Mesenchymal stem cell (in vitro differentiated cells and primary cell): ENCODE data around the gene PICK1.
"Not testable (repeated sequence)": the region's sequence is repeated elsewhere in the genome, so short reads cannot be mapped to it uniquely, and the experiment has no call there.

Experiments used
- DNase-seq: peaks from one replicate; pipeline ENCODE4 v3.0.0-alpha.2; 2013
- H2AFZ ChIP-seq: one replicate; pipeline ENCODE4 v1.6.1; 2013; ENCODE audit warnings: low read depth, mild to moderate bottlenecking, control low read depth, inconsistent platforms, low read length, moderate library complexity
- H2AK5ac ChIP-seq: 2 replicates; pipeline ENCODE4 v1.6.1; 2013; ENCODE audit warnings: low read length, moderate library complexity, mild to moderate bottlenecking, inconsistent platforms; ENCODE audit not compliant: severe bottlenecking
- H2BK120ac ChIP-seq: one replicate; pipeline ENCODE4 v1.6.1; 2013; ENCODE audit warnings: low read depth, mild to moderate bottlenecking, inconsistent platforms, low read length, moderate library complexity
- H2BK12ac ChIP-seq, 2 experiments: one replicate each; pipeline ENCODE4 v1.6.1; 2013; ENCODE audit warnings: inconsistent platforms in 2 of 2, low read length in 2 of 2, mild to moderate bottlenecking in 2 of 2, moderate library complexity in 2 of 2, control low read depth in 1 of 2
- H2BK15ac ChIP-seq: one replicate; pipeline ENCODE4 v1.6.1; 2013; ENCODE audit warnings: mild to moderate bottlenecking, low read depth, inconsistent platforms; ENCODE audit not compliant: poor library complexity, severe bottlenecking
- H2BK5ac ChIP-seq: 2 replicates; pipeline ENCODE4 v1.6.1; 2013; ENCODE audit warnings: low read depth, mild to moderate bottlenecking, low read length, control low read depth, inconsistent platforms; ENCODE audit not compliant: poor library complexity, severe bottlenecking
- H3K14ac ChIP-seq, 2 experiments: one replicate each; pipeline ENCODE4 v1.6.1; 2013; ENCODE audit warnings: inconsistent platforms in 2 of 2, low read length in 2 of 2, control low read depth in 1 of 2, mild to moderate bottlenecking in 1 of 2, moderate library complexity in 1 of 2
- H3K18ac ChIP-seq, 2 experiments: one replicate each; pipeline ENCODE4 v1.6.1; 2013; ENCODE audit warnings: inconsistent platforms in 2 of 2, low read length in 2 of 2, control low read depth in 1 of 2, low read depth in 1 of 2, mild to moderate bottlenecking in 1 of 2
- H3K23ac ChIP-seq, 2 experiments: one replicate each; pipeline ENCODE4 v1.6.1; 2013; ENCODE audit warnings: inconsistent platforms in 2 of 2, low read length in 2 of 2, mild to moderate bottlenecking in 2 of 2, moderate library complexity in 2 of 2, control low read depth in 1 of 2
- H3K27ac ChIP-seq: 2 replicates; pipeline ENCODE4 v1.5.1; 2013; ENCODE audit warnings: mild to moderate bottlenecking, moderate library complexity, low read length, control low read depth, inconsistent platforms; ENCODE audit not compliant: poor library complexity, severe bottlenecking
- H3K27me3 ChIP-seq, 2 experiments: 2 replicates each; pipeline versions ENCODE4 v1.6.1 to v1.7.0; 2013; ENCODE audit warnings: low read length in 2 of 2, mild to moderate bottlenecking in 2 of 2, moderate library complexity in 2 of 2, control low read depth in 1 of 2, inconsistent platforms in 1 of 2; ENCODE audit not compliant: control insufficient read depth in 1 of 2, insufficient read depth in 1 of 2
- H3K36me3 ChIP-seq, 2 experiments: 2 replicates each; pipeline versions ENCODE4 v1.6.1 to v1.7.0; 2013; ENCODE audit warnings: low read length in 2 of 2, control low read depth in 1 of 2, inconsistent platforms in 1 of 2, low read depth in 1 of 2, mild to moderate bottlenecking in 1 of 2; ENCODE audit not compliant: insufficient read depth in 2 of 2, control insufficient read depth in 1 of 2
- H3K4ac ChIP-seq, 2 experiments: one replicate each; pipeline ENCODE4 v1.6.1; 2013; ENCODE audit warnings: inconsistent platforms in 2 of 2, low read length in 2 of 2, mild to moderate bottlenecking in 2 of 2, moderate library complexity in 2 of 2, control low read depth in 1 of 2, low read depth in 1 of 2
- H3K4me1 ChIP-seq: 2 replicates; pipeline ENCODE4 v1.6.1; 2013; ENCODE audit warnings: low read depth, low read length, control low read depth; ENCODE audit not compliant: control insufficient read depth, insufficient read depth
- H3K4me2 ChIP-seq: 2 replicates; pipeline ENCODE4 v1.6.1; 2013; ENCODE audit warnings: low read length, mild to moderate bottlenecking, inconsistent platforms; ENCODE audit not compliant: poor library complexity, severe bottlenecking
- H3K4me3 ChIP-seq, 2 experiments: 2 replicates each; pipeline versions ENCODE4 v1.5.1 to v1.7.0; 2013; ENCODE audit warnings: low read length in 2 of 2, mild to moderate bottlenecking in 2 of 2, control low read depth in 1 of 2, low read depth in 1 of 2; ENCODE audit not compliant: insufficient read depth in 1 of 2
- H3K79me1 ChIP-seq: replicated peaks from 2 replicates; pipeline ENCODE4 v1.6.1; 2013; ENCODE audit warnings: mild to moderate bottlenecking, control low read depth, low read length, inconsistent platforms; ENCODE audit not compliant: poor library complexity, severe bottlenecking
- H3K9ac ChIP-seq: 2 replicates; pipeline ENCODE4 v1.7.0; 2013; ENCODE audit warnings: mild to moderate bottlenecking, low read length, moderate library complexity
- H3K9me3 ChIP-seq: 2 replicates; pipeline ENCODE4 v1.7.0; 2013; ENCODE audit warnings: mild to moderate bottlenecking, low read length; ENCODE audit not compliant: control insufficient read depth
- H4K8ac ChIP-seq: one replicate; pipeline ENCODE4 v1.6.1; 2013; ENCODE audit warnings: inconsistent platforms, mild to moderate bottlenecking, low read length, moderate library complexity
- H4K91ac ChIP-seq: one replicate; pipeline ENCODE4 v1.6.1; 2013; ENCODE audit warnings: mild to moderate bottlenecking, low read length, inconsistent platforms
- WGBS: methylation state at CpG from one replicate; pipeline ENCODE4 v1.1.7; 2013; ENCODE audit warnings: mixed read lengths; 5-methylcytosine and 5-hydroxymethylcytosine counted together

The PICK1 gene

GRCh38 chr22:38118747-38119146 is 61.5 kb downstream of the PICK1 start:
- not testable (repeated sequence) for H4K8ac ChIP-seq, H2BK120ac ChIP-seq, H3K9ac ChIP-seq, H3K36me3 ChIP-seq, H2BK12ac ChIP-seq, H3K4me3 ChIP-seq, H4K91ac ChIP-seq, H2BK5ac ChIP-seq, H3K14ac ChIP-seq, H2AFZ ChIP-seq, DNase-seq, H3K4ac ChIP-seq, H3K27ac ChIP-seq, H3K79me1 ChIP-seq, H2BK15ac ChIP-seq, H3K4me2 ChIP-seq, H3K23ac ChIP-seq, H3K18ac ChIP-seq, H3K27me3 ChIP-seq, H2AK5ac ChIP-seq, H3K9me3 ChIP-seq
- WGBS: 100% methylated on average over 2 of the region's 2 CpGs
- peaks cover 24% of the 10 kb centered on the region for H3K4me1 ChIP-seq

- no peaks in the 10 kb centered on the region for H3K9me3 ChIP-seq
- DNase-seq: no peak
- H3K4me3 ChIP-seq: peak overlapping the region in 1 of 2 experiments; percentile 16
- no peak overlapping the region for H2BK15ac ChIP-seq
- H3K36me3 ChIP-seq: peaks cover 0 to 18% of the 10 kb centered on the region in 2 experiments
- no peak overlapping the region for H2AK5ac ChIP-seq
- H3K4me2 ChIP-seq: no peak overlapping the region
- no peak overlapping the region for H2BK120ac ChIP-seq
- no peaks in the 10 kb centered on the region for H3K27me3 ChIP-seq
- WGBS: 92% methylated on average over 26 of the region's 28 CpGs
- no peak overlapping the region for H3K23ac ChIP-seq
- H3K4ac ChIP-seq: no peak overlapping the region
- H4K91ac ChIP-seq: peak overlapping the region; percentile 70
- no peak overlapping the region for H3K18ac ChIP-seq
- H3K27ac ChIP-seq: no peak overlapping the region
- H3K79me1 ChIP-seq: no peaks in the 10 kb centered on the region
- no peak overlapping the region for H3K14ac ChIP-seq
- no peak overlapping the region for H4K8ac ChIP-seq
- H3K9ac ChIP-seq: no peak overlapping the region
- no peak overlapping the region for H2BK5ac ChIP-seq
- peaks cover 18% of the 10 kb centered on the region for H3K4me1 ChIP-seq
- no peak overlapping the region for H2BK12ac ChIP-seq
- H2AFZ ChIP-seq: no peak overlapping the region
Measured at GRCh38 chr22:38120359-38121110, 63.3 kb downstream of the PICK1 start.

- Histone ChIP-seq H2AFZ (no peak overlapping the region), H3K23ac (no peak overlapping the region), H3K4me2 (no peak overlapping the region), H2BK5ac (no peak overlapping the region), H4K91ac (no peak overlapping the region), H3K27ac (no peak overlapping the region), H2BK12ac (no peak overlapping the region), H2BK120ac (no peak overlapping the region), H3K4me3 (no peak overlapping the region), H3K18ac (no peak overlapping the region), H3K9me3 (no peaks in the 10 kb centered on the region), H3K79me1 (no peaks in the 10 kb centered on the region), H3K4me1 (peaks cover 18% of the 10 kb centered on the region), H2AK5ac (no peak overlapping the region), H3K36me3 (peaks cover 0 to 26% of the 10 kb centered on the region in 2 experiments), H3K27me3 (no peaks in the 10 kb centered on the region), H2BK15ac (no peak overlapping the region), H3K4ac (no peak overlapping the region), H3K14ac (peak overlapping the region in 1 of 2 experiments; percentile 11), H4K8ac (no peak overlapping the region), H3K9ac (no peak overlapping the region)
- 77% methylated on average over 6 of the region's 6 CpGs for WGBS
- no peak for DNase-seq
Measured at GRCh38 chr22:38122616-38123015, 65.4 kb downstream of the PICK1 start.

- Histone ChIP-seq H2BK120ac (no peak overlapping the region), H3K9ac (no peak overlapping the region), H3K18ac (no peak overlapping the region), H3K9me3 (no peaks in the 10 kb centered on the region), H3K4me3 (no peak overlapping the region), H2AK5ac (no peak overlapping the region), H3K79me1 (no peaks in the 10 kb centered on the region), H3K4me1 (peaks cover 18% of the 10 kb centered on the region), H2BK12ac (no peak overlapping the region), H4K91ac (peak overlapping the region; percentile 52), H2AFZ (no peak overlapping the region), H3K27me3 (no peaks in the 10 kb centered on the region), H3K14ac (no peak overlapping the region), H3K4ac (no peak overlapping the region), H4K8ac (no peak overlapping the region), H3K27ac (no peak overlapping the region), H2BK15ac (no peak overlapping the region), H3K23ac (no peak overlapping the region), H3K36me3 (peaks cover 0 to 44% of the 10 kb centered on the region in 2 experiments), H3K4me2 (no peak overlapping the region), H2BK5ac (no peak overlapping the region)
- 89% methylated on average over 20 of the region's 21 CpGs for WGBS
- DNase-seq: no peak
Measured at GRCh38 chr22:38124236-38124974, 67.2 kb downstream of the PICK1 start.
